GM19043 (cell line): ENCODE results near the gene LAMA2.

Experiments used
- ATAC-seq: cut with Tn5 transposase; IDR thresholded peaks from one replicate; pipeline ENCODE4 v1.9.1; 2021; ENCODE audit warnings: low read depth; ENCODE audit not compliant: unreplicated experiment

The LAMA2 gene

GRCh38 chr6:129252377-129253071 is 369.6 kb downstream of the LAMA2 start:
- no peak for ATAC-seq

DNA sequence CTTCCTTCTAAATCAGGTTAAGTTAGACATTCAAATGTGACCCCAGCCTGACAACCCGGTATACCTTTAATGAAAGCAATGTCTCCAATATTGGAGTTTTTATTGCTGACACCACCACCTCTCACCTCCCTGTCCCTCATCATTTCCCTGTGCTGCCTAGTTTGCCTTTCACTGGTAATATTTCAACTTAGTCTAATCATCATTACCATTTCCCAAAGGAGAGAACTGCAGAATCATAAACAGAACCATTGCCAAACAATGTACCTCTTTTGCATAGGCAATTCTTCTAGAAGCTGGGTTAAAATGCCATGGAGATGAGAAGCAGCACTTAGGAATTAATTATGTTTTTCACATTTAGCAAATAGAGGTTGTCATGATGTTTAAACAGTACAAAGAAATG is 370.3 kb downstream of the LAMA2 start:
- ATAC-seq, result no peak

GRCh38 chr6:129253727-129254126 is 370.8 kb downstream of the LAMA2 start:
- no peak for ATAC-seq

GRCh38 chr6:129257196-129257595 is 374.3 kb downstream of the LAMA2 start:
- no peak for ATAC-seq

DNA sequence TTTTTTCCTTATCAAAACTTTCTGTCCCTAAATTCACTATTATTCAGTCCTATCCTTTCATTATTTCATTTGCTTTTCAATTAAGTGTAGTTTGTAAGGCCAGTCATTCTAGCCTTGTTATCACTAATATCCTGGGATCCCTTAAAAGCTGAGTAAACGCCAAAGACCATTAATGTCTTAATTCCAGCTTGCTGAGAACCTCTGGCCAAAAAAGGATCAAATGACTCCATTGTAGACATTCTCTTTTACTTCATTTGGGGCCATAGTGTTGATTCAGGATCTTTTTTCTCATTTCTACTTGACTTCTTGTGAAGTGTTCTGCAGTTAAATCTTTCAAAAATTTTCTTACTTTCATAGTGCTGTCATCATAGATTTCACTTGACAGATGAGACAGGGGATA is 379.7 kb downstream of the LAMA2 start:
- no peak for ATAC-seq

DNA sequence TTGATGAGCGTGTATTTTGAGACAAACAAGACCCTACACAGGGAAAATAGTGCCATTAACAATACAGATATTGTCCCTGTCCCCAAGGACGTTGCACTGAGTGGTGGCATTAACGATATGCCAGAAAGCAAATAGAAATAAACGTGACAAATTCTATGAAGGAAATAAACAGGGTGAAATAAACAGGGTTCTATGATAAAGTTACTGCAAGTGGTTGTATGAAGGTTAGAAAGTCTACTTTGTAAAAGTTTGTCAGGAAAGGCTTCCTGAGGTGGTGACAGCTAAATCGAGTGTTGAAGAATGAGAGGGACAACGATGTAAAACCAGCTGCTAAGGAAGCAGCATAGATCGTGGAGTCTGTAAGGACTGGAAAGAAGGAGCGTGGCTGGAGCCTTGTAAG is 380.2 kb downstream of the LAMA2 start:
- ATAC-seq, result no peak

DNA sequence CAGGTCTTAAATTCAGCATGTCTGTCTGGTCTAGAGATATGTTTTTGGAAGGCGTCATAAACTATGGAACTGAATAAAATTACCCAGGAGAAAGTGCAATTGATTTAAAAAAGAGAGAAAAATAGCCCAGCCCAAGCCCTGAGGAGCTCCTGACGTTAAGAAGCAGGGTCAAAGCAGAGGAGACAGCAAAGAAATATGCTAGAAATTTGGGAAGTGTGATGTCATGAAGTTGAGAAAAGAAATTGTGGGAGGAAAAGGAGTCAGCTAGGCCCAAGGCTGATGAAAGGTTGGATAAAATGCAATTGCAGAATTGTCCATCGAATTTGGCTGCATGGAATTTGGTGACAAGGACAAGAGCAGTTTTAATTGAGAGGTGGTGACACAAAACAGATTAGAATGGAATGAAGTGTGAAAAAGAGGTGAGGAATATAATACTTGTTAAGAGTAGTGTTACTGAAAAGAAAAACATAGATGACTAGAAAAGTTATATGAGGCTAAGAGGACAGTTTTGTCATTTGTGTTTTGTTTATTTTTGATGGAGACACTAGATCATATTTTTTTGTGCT is 381.6 kb downstream of the LAMA2 start:
- no peak for ATAC-seq

GRCh38 chr6:129267028-129267427 is 384.1 kb downstream of the LAMA2 start:
- no peak for ATAC-seq

- no peak for ATAC-seq
Measured at GRCh38 chr6:129269076-129269475, 386.1 kb downstream of the LAMA2 start.

- no peak for ATAC-seq
Measured at GRCh38 chr6:129269891-129270290, 387.0 kb downstream of the LAMA2 start.

GRCh38 chr6:129270450-129270849 is 387.5 kb downstream of the LAMA2 start:
- no peak for ATAC-seq

- ATAC-seq, result no peak
Measured at GRCh38 chr6:129273161-129273560, 390.2 kb downstream of the LAMA2 start.

GRCh38 chr6:129276461-129276860 is 393.5 kb downstream of the LAMA2 start:
- no peak for ATAC-seq

GRCh38 chr6:129276986-129277385 is 394.0 kb downstream of the LAMA2 start:
- no peak for ATAC-seq

GRCh38 chr6:129279343-129280292 is 396.7 kb downstream of the LAMA2 start:
- no peak for ATAC-seq

DNA sequence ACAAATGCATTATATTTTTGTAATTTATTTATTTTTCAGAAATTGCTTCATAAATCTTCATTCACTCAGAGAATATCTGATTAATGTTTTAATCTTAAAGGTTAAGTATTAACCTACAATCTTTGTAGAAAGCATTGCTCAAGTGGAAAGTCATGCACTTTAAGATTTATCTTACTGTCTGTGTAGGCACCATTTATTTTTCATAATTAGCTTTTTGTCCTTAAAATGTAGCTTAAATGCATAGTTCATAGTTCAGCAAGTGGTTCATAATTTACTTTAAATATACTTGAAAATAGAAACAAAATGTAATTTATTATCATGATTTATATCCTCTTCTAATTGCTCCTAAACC is 397.3 kb downstream of the LAMA2 start:
- no peak for ATAC-seq

GRCh38 chr6:129280749-129281148 is 397.8 kb downstream of the LAMA2 start:
- ATAC-seq, result no peak

- ATAC-seq, result no peak
Measured at GRCh38 chr6:129281168-129281796, 398.3 kb downstream of the LAMA2 start.

GRCh38 chr6:129282019-129282418 is 399.1 kb downstream of the LAMA2 start:
- no peak for ATAC-seq

DNA sequence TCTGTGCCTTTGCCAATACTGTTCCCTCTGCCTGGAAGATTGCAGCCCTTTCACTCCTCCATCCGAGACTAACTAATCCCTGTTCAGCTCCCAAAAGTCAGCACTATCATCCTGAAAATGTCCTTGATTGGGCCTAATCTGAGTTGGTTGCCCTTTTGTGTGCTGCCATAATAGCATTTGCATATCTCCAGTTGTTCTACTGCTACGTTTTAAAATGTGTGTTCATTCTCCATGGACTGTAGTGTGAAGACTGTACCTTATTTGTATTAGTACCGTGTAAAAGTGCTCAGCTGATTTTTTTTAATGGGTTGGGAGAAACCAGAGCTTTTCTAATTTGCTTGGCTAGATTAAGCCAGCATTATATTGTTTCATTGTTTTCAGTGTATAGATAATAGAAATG is 401.3 kb downstream of the LAMA2 start:
- no peak for ATAC-seq
